GM19193 (cell line): Measurements from ENCODE around the gene HRC.

Source experiments
- POLR2A ChIP-seq: IDR thresholded peaks from 4 replicates; pipeline ENCODE4 v1.6.1; 2011; ENCODE audit not compliant: insufficient read depth, insufficient read length; ENCODE audit errors: extremely low read depth

Gene HRC

GRCh38 chr19:49168421-49168820 lies 13.2 kb upstream of the HRC start:
- no peak for TF ChIP-seq POLR2A

- TF ChIP-seq POLR2A: no peak
Measured at GRCh38 chr19:49167857-49168409, 12.7 kb upstream of the HRC start.

- no peak for TF ChIP-seq POLR2A
Measured at GRCh38 chr19:49165865-49166301, 10.7 kb upstream of the HRC start.

- no peak for TF ChIP-seq POLR2A
Measured at GRCh38 chr19:49165111-49165750, 10.0 kb upstream of the HRC start.

GRCh38 chr19:49161987-49162386 lies 6.8 kb upstream of the HRC start:
- no peak for TF ChIP-seq POLR2A

GRCh38 chr19:49160450-49161189 lies 5.4 kb upstream of the HRC start:
- no peak for TF ChIP-seq POLR2A

GRCh38 chr19:49157445-49158224 lies 2.4 kb upstream of the HRC start, which contains the start of gene TRPM4:
TRPM4 (plus strand) TSS chr19:49157792; CDS start chr19:49157867, 75 bp downstream.
- TF ChIP-seq POLR2A: no peak

GRCh38 chr19:49155820-49156346 lies 687 bp upstream of the HRC start:
- TF ChIP-seq POLR2A: no peak

GRCh38 chr19:49154279-49154678 lies 917 bp downstream of the HRC start:
- no peak for TF ChIP-seq POLR2A

- TF ChIP-seq POLR2A: no peak
Measured at GRCh38 chr19:49153167-49153809, 1.9 kb downstream of the HRC start.

GRCh38 chr19:49152119-49152550 lies 3.1 kb downstream of the HRC start:
- no peak for TF ChIP-seq POLR2A

- no peak for TF ChIP-seq POLR2A
Measured at GRCh38 chr19:49151267-49152118, 3.7 kb downstream of the HRC start.

- no peak for TF ChIP-seq POLR2A
Measured at GRCh38 chr19:49150944-49151243, 4.3 kb downstream of the HRC start.
